ENCODE results near the gene RASGRP4. TPM values are rescaled to one million over a fixed set of nuclear protein-coding genes. Genes with fewer than 3 reads are reported as not detected.

Gene RASGRP4
- total RNA-seq, 1 donor from 2014 or later = not detected

DNA sequence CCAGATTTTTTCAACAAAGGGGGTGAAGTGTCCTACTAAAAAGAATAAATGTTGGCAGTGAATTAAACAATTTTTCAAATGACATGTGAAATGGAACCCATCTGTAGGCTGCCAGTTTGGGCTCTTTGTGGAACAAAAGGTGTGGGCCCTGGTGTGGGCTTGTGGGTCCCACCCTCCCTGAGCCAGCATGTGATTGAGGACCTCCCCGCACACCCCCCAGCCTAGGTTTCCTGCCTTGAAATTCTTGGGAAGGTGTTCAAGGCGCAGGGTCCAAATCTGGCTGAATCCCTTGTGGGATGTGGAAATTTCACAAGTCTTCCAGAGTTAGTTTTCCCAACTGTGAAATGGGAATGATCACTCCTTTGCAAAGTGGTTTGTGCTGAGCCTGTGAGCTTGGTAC, 42.3 kb downstream of the RASGRP4 start:
- TF ChIP-seq, protein P1, sequence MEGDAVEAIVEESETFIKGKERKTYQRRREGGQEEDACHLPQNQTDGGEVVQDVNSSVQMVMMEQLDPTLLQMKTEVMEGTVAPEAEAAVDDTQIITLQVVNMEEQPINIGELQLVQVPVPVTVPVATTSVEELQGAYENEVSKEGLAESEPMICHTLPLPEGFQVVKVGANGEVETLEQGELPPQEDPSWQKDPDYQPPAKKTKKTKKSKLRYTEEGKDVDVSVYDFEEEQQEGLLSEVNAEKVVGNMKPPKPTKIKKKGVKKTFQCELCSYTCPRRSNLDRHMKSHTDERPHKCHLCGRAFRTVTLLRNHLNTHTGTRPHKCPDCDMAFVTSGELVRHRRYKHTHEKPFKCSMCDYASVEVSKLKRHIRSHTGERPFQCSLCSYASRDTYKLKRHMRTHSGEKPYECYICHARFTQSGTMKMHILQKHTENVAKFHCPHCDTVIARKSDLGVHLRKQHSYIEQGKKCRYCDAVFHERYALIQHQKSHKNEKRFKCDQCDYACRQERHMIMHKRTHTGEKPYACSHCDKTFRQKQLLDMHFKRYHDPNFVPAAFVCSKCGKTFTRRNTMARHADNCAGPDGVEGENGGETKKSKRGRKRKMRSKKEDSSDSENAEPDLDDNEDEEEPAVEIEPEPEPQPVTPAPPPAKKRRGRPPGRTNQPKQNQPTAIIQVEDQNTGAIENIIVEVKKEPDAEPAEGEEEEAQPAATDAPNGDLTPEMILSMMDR (IDR thresholded peaks at IDR 0.05; ENCODE audit: insufficient read depth, low read length, severe bottlenecking) = no peak
- DNase-seq (ENCODE audit: low read depth) = no peak
- H3K4me3 ChIP-seq (ENCODE audit: low read depth, low read length) = no peak overlapping the region
- no peaks in the 10 kb centered on the region for H3K27me3 ChIP-seq (ENCODE audit: control insufficient read depth, insufficient read depth, low read length)
- peaks cover 25% of the 10 kb centered on the region for H3K36me3 ChIP-seq (ENCODE audit: control insufficient read depth, insufficient read depth, low read length)
- no peak for FAIRE-seq

DNA sequence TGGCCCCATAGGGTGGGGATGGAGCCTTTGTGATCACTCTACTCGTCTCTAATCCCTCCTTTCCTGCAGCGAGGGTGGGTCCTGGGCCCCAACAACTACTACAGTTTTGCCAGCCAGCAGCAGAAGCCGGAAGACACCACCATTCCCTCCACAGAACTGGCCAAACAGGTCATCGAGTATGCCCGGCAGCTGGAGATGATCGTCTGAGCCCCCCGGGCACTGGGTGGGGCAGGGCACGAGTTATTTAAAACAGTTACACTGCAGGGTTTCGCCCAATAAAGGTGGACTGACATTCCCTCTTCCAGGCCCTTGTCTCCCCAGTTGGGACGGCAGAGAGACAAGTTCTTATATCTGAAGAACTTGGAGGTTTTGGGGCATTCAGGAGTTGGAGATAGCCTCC, 42.8 kb downstream of the RASGRP4 start:
- no peak for FAIRE-seq
- Histone ChIP-seq H3K36me3 (ENCODE audit: control insufficient read depth, insufficient read depth, low read length) (peaks cover 25% of the 10 kb centered on the region), H3K27me3 (ENCODE audit: control insufficient read depth, insufficient read depth, low read length) (no peaks in the 10 kb centered on the region), H3K4me3 (ENCODE audit: low read depth, low read length) (no peak overlapping the region)
- no peak for DNase-seq (ENCODE audit: low read depth)
- TF ChIP-seq, protein P1 (IDR thresholded peaks at IDR 0.05; ENCODE audit: insufficient read depth, low read length, severe bottlenecking) = no peak

GRCh38 chr19:38381138-38381537, 44.9 kb downstream of the RASGRP4 start:
- peaks cover 31% of the 10 kb centered on the region for H3K36me3 ChIP-seq (ENCODE audit: control insufficient read depth, insufficient read depth, low read length)
- no peaks in the 10 kb centered on the region for H3K27me3 ChIP-seq (ENCODE audit: control insufficient read depth, insufficient read depth, low read length)
- H3K4me3 ChIP-seq (ENCODE audit: low read depth, low read length) = no peak overlapping the region
- no peak for FAIRE-seq
- no peak for DNase-seq (ENCODE audit: low read depth)
- TF ChIP-seq, protein P1 (IDR thresholded peaks at IDR 0.05; ENCODE audit: insufficient read depth, low read length, severe bottlenecking) = no peak

DNA sequence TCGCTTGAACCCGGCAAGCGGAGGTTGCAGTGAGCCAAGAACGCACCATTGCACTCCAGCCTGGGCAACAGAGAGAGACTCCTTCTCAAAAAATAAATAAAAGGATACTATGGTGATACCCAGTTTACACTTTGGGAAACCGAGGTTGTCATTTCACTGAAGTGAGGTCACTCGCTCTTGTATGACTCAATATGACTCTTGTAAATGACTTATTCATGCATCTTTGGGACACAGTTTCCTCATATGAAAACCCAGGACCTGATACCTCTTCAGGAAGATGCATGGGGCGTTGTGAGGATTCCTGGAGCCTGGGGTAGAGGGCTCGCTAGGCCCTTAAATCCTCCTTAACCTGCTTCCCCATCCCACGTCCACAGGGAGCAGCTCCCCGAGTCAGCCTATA, 47.2 kb downstream of the RASGRP4 start:
- no peak for DNase-seq (ENCODE audit: low read depth)
- Histone ChIP-seq H3K4me3 (ENCODE audit: low read depth, low read length) (no peak overlapping the region), H3K27me3 (ENCODE audit: control insufficient read depth, insufficient read depth, low read length) (no peaks in the 10 kb centered on the region), H3K36me3 (ENCODE audit: control insufficient read depth, insufficient read depth, low read length) (peaks cover 32% of the 10 kb centered on the region)
- TF ChIP-seq, protein P1 (IDR thresholded peaks at IDR 0.05; ENCODE audit: insufficient read depth, low read length, severe bottlenecking) = no peak
- peak; percentile 23 for FAIRE-seq

DNA sequence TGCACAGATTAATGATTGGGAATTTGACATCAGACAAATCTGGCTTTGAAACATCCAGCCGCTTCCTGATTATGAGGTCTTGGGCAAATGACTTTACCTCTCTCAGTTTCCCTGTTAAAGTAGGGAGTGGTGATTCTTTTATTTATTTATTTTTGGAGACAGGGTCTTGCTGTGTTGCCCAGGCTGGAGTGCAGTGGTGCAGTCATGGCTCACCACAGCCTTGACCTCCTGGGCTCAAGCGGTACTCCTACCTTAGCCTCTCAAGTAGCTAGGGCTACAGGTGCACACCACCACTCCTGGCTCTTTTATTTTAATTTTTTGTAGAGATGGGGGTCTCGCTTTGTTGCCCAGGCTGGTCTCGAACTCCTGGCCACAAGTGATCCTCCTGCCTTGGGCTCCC, 49.0 kb downstream of the RASGRP4 start:
- TF ChIP-seq, protein P1 (IDR thresholded peaks at IDR 0.05; ENCODE audit: insufficient read depth, low read length, severe bottlenecking) = no peak
- DNase-seq (ENCODE audit: low read depth) (no peak), FAIRE-seq (no peak)
- Histone ChIP-seq H3K4me3 (ENCODE audit: low read depth, low read length) (no peak overlapping the region), H3K27me3 (ENCODE audit: control insufficient read depth, insufficient read depth, low read length) (no peaks in the 10 kb centered on the region), H3K36me3 (ENCODE audit: control insufficient read depth, insufficient read depth, low read length) (peaks cover 24% of the 10 kb centered on the region)

GRCh38 chr19:38376576-38376975, 49.4 kb downstream of the RASGRP4 start:
- Histone ChIP-seq H3K36me3 (ENCODE audit: control insufficient read depth, insufficient read depth, low read length) (peaks cover 21% of the 10 kb centered on the region), H3K27me3 (ENCODE audit: control insufficient read depth, insufficient read depth, low read length) (no peaks in the 10 kb centered on the region), H3K4me3 (ENCODE audit: low read depth, low read length) (no peak overlapping the region)
- FAIRE-seq (no peak), DNase-seq (ENCODE audit: low read depth) (no peak)
- TF ChIP-seq, protein P1 (IDR thresholded peaks at IDR 0.05; ENCODE audit: insufficient read depth, low read length, severe bottlenecking) = no peak
